Fibroblast of skin of back (primary cell): ENCODE results near the gene ADAMTSL3.
A peak's percentile ranks its signal among the peaks of the same experiment; 100 is the strongest.
"Not testable (repeated sequence)": the region's sequence is repeated elsewhere in the genome, so short reads cannot be mapped to it uniquely, and the experiment has no call there.

ENCODE experiments used
- DNase-seq: peaks from one replicate; pipeline ENCODE4 v3.0.0-alpha.2; 2013

ADAMTSL3 gene

DNA sequence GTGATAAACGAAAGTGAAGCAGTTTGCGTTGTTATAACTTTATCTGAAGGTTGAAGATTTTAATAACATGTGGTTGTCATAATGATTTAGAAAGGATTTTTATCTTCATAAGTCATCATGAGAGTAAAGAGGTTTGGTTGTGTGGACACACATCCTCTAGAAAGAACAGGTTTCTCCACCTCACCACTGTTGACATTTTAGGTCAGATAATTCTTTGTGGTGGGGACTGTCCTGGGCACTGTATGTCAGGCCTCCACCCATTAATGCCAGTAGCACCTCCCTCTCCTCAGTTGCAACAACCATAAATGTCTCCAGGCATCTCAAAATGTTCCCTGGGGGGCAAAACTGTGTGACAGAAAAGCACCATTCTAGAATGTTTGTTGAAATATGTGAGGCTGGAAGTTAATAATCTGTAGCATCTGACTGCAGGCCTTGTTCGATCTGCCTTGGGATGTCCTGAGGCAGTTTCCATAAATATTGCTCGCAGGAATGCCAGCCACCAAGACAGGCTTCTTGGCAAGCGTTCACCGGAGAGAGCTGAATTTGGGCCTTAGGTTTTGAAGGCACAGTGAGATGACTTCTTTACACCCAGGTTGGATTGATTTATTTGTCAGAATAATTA, 100.1 kb downstream of the ADAMTSL3 start:
- no peak for DNase-seq

DNA sequence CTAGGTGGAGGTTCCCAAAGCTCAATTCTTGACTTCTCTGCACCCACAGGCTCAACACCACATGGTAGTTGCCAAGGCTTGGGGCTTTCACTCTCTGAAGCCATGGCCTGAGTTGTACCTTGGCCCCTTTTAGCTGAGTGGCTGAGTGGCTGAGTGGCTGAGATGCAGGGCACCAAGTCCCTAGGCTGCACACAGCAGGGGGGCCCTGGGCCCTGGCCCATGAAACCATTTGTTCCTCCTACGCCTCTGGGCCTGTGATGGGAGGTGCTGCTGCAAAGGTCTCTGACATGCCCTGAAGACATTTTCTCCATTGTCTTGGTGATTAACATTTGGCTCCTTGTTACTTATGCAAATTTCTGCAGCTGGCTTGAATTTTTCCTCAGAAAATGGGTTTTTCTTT, 103.4 kb downstream of the ADAMTSL3 start:
- not testable (repeated sequence) for DNase-seq

DNA sequence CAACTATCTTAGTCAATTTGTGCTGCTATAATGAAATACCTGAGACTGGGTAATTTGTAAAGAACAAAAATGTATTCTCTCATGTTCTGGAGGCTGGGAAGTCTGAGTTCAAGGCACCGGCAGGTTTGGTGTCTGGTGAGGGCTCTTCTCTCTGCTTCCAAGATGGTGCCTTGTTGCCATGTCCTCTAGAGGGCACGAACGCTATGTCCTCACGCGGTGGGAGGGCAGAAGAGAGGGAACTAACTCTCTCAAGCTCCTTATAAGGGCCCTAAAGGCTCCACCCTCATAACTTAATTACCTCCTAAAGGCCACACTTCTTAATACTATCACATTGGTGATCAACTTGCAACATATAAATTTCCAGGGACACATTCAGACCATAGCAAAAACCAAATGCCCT, 108.4 kb downstream of the ADAMTSL3 start:
- no peak for DNase-seq

DNA sequence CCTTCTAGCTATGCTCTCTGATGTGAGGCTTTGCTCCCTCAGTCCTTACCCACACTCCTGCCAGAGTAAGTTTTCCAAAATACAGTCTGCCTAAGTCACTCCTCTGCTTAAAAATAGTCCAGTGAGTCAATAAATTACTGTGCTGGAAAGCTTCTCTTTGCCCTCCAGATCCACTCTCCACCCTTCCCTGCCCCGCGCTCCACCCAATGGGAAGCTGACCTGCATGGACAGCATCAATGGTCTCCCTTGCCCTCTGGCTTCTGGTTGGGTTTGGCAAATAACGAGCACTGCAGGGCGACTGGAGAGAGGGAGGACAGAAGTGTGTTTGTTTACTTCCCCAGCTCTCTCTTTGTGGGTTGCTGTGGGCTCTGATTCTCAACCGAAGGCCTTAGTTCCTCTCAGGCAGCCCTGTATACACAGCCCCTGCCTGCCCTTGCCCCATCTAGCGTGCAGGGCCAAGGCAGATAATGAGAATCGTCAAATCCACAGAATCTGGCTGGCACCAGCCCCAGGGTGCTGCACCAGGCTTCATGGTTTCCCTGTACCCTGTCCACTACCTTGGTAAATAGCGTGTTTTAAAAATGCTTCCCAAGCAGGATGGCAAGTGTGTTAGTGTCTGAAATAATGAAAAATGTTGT, 110.4 kb downstream of the ADAMTSL3 start:
- DNase-seq, result no peak

DNA sequence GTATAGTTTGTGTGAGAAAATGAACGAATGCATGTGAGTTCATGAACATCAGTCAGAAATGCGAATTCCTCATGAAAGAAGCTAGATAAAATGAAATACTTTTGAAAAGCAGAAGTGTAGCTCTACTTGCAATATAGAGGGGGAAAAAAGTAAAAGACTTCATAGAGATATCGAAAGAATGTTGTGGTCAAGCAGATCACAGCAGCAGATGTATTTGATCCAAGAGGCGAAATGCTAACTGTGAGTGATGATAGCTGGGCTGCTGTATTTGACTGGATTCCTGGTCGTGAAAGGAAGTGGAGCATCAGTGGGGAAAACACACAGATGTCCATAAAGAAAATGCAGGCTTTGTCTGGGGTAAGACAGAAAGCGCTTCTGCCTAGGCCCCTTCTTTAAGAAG, 112.4 kb downstream of the ADAMTSL3 start:
- peak; percentile 36 for DNase-seq

DNA sequence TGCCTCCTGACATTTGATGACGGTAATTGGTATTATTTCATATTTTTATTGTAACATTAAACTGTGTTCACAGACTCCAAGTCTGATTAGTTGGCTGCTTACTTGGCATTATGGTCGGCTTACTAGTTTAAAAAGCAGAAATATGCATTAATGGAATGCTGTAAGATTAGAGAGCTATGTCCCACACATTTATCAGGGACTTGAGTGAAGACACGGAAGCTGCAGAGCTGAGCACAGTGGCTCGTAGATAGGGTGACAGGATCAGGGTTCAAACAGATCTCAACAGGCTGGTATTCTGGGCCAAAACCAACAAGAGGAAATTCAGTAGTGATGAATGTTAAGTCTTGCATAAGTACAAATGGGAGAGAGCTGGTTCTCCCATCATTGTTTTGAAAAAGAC, 113.8 kb downstream of the ADAMTSL3 start:
- peak; percentile 36 for DNase-seq

DNA sequence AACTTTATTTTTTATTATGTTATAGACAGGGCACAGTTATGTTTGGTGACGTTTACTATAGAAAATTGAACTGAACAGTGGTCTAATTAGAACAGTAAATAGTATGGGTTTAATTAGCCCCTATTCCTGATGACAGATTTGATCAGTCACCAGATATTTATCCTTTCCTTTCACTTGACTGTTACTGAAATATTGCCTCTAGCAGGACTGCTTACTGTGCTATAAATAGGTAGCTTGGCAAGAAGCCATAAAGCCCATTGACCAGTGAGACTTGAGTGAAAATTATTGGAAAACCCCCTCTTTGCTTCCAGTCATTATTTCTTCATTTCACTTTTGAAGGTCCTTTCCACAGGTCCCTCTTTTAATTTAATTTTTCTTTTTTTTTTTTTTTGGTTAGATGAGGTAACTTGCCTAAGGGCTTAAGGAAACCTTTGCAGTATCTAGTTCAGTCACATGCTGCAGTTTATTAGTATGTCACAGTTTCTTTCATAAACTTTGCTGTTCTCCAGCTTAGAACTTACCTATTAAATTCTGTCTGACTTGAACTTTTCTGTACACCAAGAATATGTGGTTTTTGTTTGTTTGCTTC, 115.6 kb downstream of the ADAMTSL3 start:
- no peak for DNase-seq

DNA sequence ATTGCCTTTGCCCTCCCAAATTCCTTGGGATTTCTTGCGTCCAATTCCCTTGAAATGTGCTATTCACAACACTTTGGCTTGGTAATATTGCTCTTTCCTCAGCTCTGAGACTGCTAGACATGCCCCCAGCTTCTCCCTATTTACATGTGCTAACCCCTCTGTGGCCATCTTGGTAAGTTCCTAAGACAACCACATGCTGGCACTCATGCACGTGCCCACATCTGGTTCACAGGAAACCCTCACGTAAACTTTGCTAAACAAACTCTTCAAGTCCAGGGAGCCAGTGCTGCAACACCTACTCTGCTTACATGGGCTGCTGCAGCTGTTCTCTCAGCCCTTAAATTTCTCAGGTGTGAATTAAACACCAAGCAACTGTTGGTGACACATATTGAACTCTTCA, 121.8 kb downstream of the ADAMTSL3 start:
- no peak for DNase-seq

DNA sequence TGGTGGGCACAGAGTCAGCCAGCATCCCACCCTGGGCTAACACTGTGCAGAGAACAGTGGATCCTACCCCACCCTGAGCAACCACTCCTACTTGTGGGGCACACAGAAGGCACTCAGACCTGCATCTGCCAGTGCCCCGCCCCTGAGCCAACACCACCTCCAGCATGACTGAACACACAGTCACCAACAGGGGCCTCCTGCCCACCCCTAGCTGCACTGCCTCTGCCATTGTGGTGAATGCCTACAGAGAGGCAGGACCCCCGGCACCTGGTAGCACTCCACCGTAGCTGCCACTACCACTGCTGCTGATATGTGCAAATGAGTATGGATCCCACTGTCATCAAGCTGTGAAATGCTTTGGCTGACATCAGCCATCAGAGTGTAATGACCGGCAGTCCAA, 123.1 kb downstream of the ADAMTSL3 start:
- no peak for DNase-seq

DNA sequence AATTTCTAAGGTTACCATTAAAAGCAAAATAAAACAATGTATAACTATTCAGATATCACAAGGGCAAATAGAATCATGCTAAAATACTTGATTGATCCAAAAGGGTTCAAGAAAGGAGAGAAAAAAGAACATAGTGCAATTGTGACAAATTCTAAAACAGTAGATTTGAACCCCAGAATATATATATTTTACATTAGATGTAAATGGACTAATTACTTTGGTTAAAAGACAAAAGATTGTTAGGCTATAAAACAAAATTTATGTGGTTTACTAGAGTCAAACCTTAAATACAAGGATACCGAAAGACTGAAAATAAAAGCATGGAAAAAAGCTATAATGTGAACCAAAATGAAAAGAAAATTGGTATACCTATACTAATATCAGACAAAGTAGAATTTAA, 129.3 kb downstream of the ADAMTSL3 start:
- DNase-seq, result no peak

DNA sequence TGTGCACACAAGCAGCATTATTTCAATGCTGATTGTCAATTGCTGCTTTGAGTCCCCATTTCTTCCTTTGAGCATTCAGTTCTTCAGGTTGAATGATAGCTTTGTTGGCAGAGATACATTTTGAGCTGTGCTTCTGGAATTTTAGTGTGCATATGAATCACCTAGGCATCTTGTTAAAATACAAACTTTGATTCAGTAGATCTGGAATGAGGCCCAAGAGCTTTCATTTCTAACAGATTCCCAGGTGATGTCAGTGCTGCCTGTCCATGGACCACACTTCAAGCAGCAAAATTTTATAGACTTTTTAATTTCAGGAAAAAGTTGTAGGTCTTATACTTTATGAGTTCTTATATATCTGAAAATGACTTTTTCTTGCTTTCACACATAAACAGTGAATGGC, 131.1 kb downstream of the ADAMTSL3 start:
- no peak for DNase-seq

DNA sequence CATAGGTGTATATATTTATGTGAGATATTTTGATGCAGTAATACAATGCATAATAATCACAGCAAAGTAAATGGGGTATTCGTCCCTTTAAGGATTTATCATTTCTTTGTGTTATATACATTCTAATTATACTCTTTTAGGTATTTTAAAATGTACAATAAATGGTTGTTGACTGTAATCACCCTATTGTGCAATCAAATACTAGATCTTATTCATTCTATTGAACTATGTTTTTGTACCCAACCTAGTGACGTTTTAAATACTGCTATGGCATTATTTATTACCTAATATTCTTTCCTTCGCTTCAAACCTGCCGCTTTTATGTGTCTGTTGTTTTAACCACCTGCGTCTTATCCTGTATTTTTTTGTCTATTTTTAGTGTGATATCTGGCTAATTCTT, 132.4 kb downstream of the ADAMTSL3 start:
- no peak for DNase-seq

DNA sequence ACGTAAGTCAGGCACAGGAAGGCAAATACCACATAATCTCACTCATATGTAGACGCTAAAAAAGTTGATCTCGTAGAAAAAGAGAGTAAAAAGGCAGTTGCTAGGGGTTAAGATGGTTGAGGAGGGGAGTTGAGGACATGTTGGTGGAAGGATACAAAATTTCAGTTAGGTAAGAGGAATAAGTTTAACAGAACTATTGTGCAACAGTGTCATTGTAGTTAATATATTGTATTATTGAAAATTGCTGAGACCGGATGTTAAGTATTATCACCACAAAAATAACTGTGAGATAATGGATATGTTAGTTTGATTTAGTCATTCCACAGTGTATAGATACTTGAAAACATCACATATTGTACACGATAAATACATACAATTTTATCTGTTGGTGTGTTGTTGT, 139.1 kb downstream of the ADAMTSL3 start:
- DNase-seq, result no peak

DNA sequence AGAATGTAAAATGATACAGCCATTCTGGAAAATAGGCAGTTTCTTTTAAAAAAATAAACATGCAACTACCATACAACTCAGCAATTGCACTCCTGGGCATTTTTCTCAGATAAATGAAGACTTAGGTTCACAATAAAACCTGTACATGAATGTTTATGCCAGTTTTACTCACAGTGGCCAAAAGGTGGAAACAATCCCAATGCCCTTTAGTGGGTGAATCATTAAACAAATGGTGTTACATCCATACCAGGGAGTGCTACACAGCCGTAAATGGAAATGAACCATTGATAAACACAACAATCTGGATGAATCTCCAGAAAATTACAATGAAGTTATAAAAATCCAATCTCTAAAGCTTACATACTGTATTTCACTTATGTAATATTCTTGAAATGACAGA, 140.3 kb downstream of the ADAMTSL3 start:
- no peak for DNase-seq

DNA sequence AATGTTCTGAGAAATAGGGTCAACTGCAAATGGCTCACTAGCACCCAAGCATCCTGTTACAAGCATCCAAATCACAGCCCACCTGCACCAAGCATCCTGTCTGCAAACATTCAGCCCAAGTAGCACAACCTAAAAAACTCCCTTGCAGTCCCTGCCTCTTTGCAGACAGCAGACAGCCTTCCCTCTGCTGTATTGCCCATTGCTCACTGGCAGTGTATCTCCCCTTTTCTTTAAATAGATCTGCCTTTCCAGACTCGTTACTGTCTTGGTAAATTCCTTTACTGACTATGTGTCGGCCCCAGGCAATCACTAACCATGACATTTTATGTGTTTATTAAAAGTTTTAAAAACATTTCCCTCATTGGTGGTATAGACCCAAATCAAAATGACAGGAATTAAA, 155.4 kb downstream of the ADAMTSL3 start:
- DNase-seq, result no peak

DNA sequence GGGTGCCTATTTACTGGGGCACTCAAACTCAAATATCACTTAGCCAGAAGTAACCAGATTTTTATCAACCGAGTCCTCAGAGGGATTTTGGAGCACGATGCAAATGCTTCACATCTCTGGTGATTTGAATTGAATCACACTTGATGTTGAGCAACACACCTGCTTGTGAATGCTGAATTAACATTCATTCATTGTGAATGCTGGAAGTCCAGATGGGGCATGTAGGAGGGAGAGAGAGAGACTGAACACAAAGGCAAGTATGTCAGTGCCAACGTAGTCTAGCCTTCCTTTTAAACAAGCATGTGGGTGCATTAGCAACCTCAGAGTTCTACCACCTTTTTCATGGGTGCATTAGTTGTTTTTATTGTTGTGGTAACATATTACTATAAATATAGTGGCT, 156.2 kb downstream of the ADAMTSL3 start:
- no peak for DNase-seq

DNA sequence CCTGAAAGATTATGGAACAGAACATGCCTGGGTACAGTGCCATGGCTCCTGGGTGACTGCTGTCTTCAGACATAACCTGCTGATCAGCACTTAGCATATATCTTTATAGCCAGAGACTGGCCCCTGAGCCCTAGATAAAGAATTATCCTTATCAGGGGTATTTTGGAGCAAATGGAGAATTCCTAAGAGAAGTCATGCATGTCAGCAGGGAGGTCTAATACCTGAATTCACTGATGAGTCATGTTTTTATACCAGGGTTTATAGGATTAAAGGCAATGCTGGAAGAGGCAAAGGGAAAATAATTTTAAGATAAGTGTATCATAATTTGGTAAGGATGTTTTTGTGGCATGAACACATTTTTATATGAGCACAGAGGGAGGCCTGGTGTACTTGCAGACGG, 159.8 kb downstream of the ADAMTSL3 start:
- no peak for DNase-seq

DNA sequence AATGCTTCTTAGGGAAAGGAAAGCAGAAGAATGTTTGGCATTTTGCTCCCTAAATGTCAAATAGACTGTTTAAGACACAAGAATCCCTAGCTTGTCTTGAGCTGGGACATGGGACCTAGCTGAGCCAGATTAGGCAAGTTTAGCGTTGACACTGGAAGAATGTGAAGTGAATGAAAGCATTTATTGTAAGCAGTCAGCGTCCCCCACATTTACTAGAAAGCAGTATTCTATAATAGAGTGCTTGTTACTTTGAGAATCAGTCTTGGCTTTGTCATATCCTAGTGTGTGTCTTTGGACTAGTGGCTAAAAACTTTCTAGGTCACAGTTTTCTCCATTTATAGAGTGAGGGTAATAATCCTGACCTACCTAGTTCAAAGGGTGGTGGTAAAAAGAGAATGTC, 161.6 kb downstream of the ADAMTSL3 start:
- DNase-seq, result no peak

DNA sequence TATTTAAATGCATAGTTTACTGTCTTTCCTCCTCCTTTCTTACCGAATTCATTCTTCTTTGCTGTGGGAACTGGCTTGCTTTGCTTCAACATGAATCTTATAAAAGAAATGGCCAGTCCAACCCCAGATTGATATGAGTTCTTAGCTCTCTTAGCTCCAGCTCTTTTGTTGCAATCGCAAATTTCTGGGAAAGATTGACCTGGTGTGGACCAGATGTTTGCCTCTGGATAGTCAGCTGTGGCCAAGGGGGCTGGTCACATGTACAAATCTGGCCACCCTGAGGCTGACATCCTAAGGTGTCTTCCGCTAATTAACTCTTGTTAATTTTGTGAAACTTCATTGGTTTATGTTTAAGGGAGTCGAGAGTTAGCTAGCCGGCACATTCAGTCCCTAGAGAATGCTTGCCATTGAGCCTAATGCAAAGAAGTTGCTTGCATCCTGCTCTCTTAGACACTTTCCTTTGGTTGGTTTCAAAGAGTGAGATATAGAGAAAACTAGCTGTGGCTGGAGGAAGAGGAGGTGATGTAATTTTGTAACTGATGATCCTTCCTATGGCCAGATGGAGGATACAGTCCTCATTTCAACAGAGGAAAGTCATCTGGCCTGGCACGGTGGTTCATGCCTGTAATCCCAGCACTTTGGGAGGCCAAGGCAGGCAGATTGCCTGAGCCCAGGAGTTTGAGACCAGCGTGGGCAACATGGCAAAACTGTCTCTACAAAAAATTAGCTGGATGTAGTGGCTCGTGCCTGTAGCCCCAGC, 162.4 kb downstream of the ADAMTSL3 start:
- DNase-seq, result no peak

DNA sequence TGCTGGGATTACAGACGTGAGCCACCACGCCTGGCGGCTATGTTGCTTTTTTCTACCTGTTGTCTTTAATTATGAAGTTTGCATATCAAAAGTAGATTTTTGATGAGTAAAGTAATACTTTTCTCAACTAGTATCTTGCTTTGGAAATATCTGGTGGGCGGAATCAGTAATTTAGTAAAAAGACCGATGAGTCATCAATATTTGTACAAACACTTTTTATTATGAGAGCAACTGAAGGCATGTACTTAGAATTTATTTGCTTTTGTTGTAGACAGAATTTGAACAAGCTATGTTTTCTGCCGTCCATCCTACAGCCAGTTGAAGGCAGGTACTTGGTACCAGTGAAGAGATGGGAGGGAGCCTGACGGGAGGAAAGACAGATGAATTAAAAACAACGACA, 164.7 kb downstream of the ADAMTSL3 start:
- no peak for DNase-seq

DNA sequence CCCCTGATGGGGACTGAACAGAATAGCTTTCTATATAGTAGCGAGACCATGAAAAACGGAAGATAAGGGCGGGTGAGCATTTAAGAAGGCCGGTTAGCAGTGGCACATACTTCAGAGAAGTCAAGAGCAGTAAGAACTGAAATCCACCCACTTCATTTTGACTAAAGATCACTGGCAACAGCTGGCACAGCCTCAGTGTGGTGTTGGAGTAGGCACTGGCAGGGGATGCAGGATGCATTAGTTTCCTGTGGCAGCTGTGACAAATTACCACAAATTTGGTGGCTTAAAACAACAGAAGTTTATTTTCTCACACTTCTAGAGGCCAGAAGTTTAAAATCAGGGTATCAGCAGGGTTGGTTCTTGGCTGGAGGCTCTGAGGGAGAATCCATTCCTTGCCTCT, 176.5 kb downstream of the ADAMTSL3 start:
- DNase-seq, result no peak

DNA sequence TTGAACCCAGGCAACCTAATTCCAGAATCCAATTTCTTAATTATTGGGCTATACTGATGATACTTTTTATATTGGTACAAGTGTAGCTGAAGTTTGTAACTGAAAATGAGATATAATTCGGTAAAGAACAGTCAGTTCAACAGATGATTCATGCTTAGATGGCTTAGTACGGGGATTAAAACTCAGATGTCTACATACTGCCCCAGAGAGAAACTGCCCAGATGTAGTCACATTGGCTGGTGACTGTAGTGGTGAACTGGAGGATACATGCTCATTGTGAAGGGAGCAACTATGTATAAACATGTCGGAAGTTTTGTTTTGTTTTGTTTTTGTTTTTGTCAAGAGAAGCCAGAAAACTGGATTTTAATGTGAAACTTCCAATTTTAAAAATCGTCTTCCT, 179.6 kb downstream of the ADAMTSL3 start:
- DNase-seq, result no peak

DNA sequence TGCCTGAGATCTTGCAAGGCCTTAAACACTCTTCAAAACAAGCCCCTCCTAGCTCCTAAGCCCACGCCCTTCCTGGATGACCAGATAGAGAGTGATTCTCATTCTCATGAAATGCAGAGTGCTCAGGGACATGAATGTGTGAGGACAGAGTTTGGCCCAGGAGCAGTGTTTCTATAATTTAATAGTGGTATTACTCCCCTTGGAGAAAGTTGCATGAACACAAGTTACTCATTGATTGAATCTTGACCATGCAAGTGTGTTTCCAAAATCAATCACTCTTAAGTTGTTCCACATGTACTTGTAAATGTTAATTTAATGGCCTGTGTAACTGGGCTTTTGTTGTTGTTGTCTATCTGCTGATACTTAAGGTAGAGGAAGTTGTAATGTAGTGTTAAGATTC, 181.6 kb downstream of the ADAMTSL3 start:
- DNase-seq, result no peak
